GM23338 (cell line): ENCODE measurements around the gene DPT. TPM values are rescaled to one million over a fixed set of nuclear protein-coding genes. Genes with fewer than 3 reads are reported as not detected.
A peak's percentile ranks its signal among the peaks of the same experiment; 100 is the strongest.

Experiments
- ATAC-seq: fragments of 200-7000 bp; cut with Tn5 transposase; 3 replicates; pipeline ENCODE4 v1.9.1; 2020
- DNase-seq: peaks from one replicate; pipeline ENCODE4 v3.0.0-alpha.2; 2015; ENCODE audit warnings: low spot score
- H2AFZ ChIP-seq: fragments of 200-600 bp; sonication (generic); 2 replicates; pipeline ENCODE4 v1.8.0; 2016; ENCODE audit warnings: antibody characterized with exemption, mild to moderate bottlenecking, moderate library complexity
- H3F3A ChIP-seq: fragments of 200-600 bp; sonication (generic); replicated peaks from 2 replicates; pipeline ENCODE4 v1.8.0; 2017; ENCODE audit warnings: antibody characterized with exemption, mixed run types, low read depth
- H3K27ac ChIP-seq: fragments of 200-600 bp; sonication (generic); 2 replicates; pipeline ENCODE4 v1.6.1; 2016; ENCODE audit warnings: low read depth
- H3K27me3 ChIP-seq: fragments of 200-600 bp; sonication (generic); 2 replicates; pipeline ENCODE4 v1.8.0; 2016; ENCODE audit warnings: mild to moderate bottlenecking, mixed run types, moderate library complexity; ENCODE audit not compliant: insufficient read depth
- H3K36me3 ChIP-seq: fragments of 200-600 bp; sonication (generic); 2 replicates; pipeline ENCODE4 v1.8.0; 2016; ENCODE audit warnings: mild to moderate bottlenecking; ENCODE audit not compliant: insufficient read depth
- H3K4me1 ChIP-seq: fragments of 200-600 bp; sonication (generic); 2 replicates; pipeline ENCODE4 v1.8.0; 2016; ENCODE audit warnings: mild to moderate bottlenecking, moderate library complexity; ENCODE audit not compliant: insufficient read depth
- H3K4me2 ChIP-seq: fragments of 200-600 bp; sonication (generic); 2 replicates; pipeline ENCODE4 v1.7.1; 2017; ENCODE audit warnings: mixed run types
- H3K4me3 ChIP-seq: fragments of 200-600 bp; sonication (generic); 2 replicates; pipeline ENCODE4 v1.6.1; 2016; ENCODE audit warnings: mixed run types
- H3K79me2 ChIP-seq: fragments of 200-600 bp; sonication (generic); replicated peaks from 2 replicates; pipeline ENCODE4 v1.8.0; 2017; ENCODE audit warnings: mild to moderate bottlenecking; ENCODE audit not compliant: insufficient read depth
- H3K9me2 ChIP-seq: fragments of 200-600 bp; sonication (generic); 2 replicates; pipeline ENCODE4 v1.8.0; 2017; ENCODE audit not compliant: insufficient read depth
- H4K20me1 ChIP-seq: fragments of 200-600 bp; sonication (generic); replicated peaks from 2 replicates; pipeline ENCODE4 v1.8.0; 2017; ENCODE audit warnings: mild to moderate bottlenecking; ENCODE audit not compliant: insufficient read depth
- H3K27ac Mint-ChIP-seq: 2 replicates; pipeline ENCODE4 v1.8.0; 2020; ENCODE audit warnings: inconsistent platforms, mild to moderate bottlenecking, moderate library complexity, mixed read lengths
- H3K27me3 Mint-ChIP-seq: 3 replicates; pipeline ENCODE4 v1.8.0; 2022; ENCODE audit warnings: low read depth, mild to moderate bottlenecking, moderate library complexity, mixed read lengths, inconsistent platforms; ENCODE audit not compliant: insufficient read depth, poor library complexity
- H3K36me3 Mint-ChIP-seq: 3 replicates; pipeline ENCODE4 v1.8.0; 2021; ENCODE audit warnings: low read depth, mild to moderate bottlenecking, inconsistent platforms, moderate library complexity, mixed read lengths
- H3K4me1 Mint-ChIP-seq: 3 replicates; pipeline ENCODE4 v1.8.0; 2020; ENCODE audit warnings: mild to moderate bottlenecking, inconsistent platforms, mixed read lengths
- H3K4me3 Mint-ChIP-seq: 3 replicates; pipeline ENCODE4 v1.8.0; 2021; ENCODE audit warnings: moderate library complexity, mild to moderate bottlenecking, inconsistent platforms, mixed read lengths
- H3K9me3 Mint-ChIP-seq: 3 replicates; pipeline ENCODE4 v1.8.0; 2020; ENCODE audit warnings: moderate library complexity, mild to moderate bottlenecking, inconsistent platforms, mixed read lengths
- EZH2 ChIP-seq: fragments of 200-600 bp; sonication (generic); IDR thresholded peaks from one replicate; pipeline ENCODE4 v1.8.0; 2017; ENCODE audit warnings: antibody characterized with exemption, mild to moderate bottlenecking, low read depth; ENCODE audit not compliant: unreplicated experiment
- polyA plus RNA-seq: library from polyadenylated mRNA; unstranded; fragments of >200 nt; fragmentation: Nextera tagmentation; extraction: Ambion mirVana; gene quantifications from 2 replicates; pipeline ENCODE4 v1.2.1, GENCODE V29; 2016
- total RNA-seq: library from RNA; depleted of rRNA; stranded (reverse); fragments of >200 nt; shearing (Covaris generic); gene quantifications from 2 replicates; pipeline ENCODE4 v1.2.3, GENCODE V29; 2014
- TF ChIP-seq, protein P1 (sequence below): fragments of 250-450 bp; sonication (Bioruptor Pico); IDR thresholded peaks from 2 replicates; pipeline ENCODE4 v1.5.0; 2020; ENCODE audit warnings: mild to moderate bottlenecking, moderate library complexity
- TF ChIP-seq, protein P2 (sequence below), 2 experiments: fragments of 200-600 bp in 1 of 2; sonication (generic) in 1 of 2; conservative IDR thresholded peaks; 2 replicates each; pipeline versions ENCODE4 v1.5.1 to v1.6.1; 2016 to 2017; ENCODE audit warnings: antibody characterized with exemption in 2 of 2, low read depth in 2 of 2, mild to moderate bottlenecking in 2 of 2, moderate library complexity in 1 of 2
- TF ChIP-seq, protein P3 (sequence below): IDR thresholded peaks from one replicate; pipeline ENCODE4 v1.6.1; 2018; ENCODE audit warnings: antibody characterized with exemption; ENCODE audit not compliant: unreplicated experiment

The DPT gene
- total and polyA plus RNA-seq, 2 experiments from 2014 or later = not detected

DNA sequence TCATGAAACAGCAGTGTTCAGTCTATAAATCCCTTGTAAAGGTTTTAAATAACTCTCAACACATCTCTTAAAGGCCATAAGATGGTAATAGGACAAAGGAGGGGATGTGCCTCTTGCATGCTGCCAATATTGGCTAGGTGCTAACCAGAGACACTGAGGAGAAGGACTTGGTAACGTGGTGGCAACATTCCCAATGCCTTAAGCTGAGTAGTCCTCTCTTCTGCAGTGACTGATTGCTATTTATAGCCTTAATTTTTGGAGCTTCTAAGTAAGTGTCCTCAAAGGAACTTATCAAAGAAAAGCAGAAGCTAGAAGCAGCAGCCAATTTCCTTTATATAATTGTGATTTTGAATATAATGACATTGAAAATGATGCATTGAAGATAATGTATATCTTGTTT lies 63.0 kb downstream of the DPT start (continued):
- TF ChIP-seq, protein P1, sequence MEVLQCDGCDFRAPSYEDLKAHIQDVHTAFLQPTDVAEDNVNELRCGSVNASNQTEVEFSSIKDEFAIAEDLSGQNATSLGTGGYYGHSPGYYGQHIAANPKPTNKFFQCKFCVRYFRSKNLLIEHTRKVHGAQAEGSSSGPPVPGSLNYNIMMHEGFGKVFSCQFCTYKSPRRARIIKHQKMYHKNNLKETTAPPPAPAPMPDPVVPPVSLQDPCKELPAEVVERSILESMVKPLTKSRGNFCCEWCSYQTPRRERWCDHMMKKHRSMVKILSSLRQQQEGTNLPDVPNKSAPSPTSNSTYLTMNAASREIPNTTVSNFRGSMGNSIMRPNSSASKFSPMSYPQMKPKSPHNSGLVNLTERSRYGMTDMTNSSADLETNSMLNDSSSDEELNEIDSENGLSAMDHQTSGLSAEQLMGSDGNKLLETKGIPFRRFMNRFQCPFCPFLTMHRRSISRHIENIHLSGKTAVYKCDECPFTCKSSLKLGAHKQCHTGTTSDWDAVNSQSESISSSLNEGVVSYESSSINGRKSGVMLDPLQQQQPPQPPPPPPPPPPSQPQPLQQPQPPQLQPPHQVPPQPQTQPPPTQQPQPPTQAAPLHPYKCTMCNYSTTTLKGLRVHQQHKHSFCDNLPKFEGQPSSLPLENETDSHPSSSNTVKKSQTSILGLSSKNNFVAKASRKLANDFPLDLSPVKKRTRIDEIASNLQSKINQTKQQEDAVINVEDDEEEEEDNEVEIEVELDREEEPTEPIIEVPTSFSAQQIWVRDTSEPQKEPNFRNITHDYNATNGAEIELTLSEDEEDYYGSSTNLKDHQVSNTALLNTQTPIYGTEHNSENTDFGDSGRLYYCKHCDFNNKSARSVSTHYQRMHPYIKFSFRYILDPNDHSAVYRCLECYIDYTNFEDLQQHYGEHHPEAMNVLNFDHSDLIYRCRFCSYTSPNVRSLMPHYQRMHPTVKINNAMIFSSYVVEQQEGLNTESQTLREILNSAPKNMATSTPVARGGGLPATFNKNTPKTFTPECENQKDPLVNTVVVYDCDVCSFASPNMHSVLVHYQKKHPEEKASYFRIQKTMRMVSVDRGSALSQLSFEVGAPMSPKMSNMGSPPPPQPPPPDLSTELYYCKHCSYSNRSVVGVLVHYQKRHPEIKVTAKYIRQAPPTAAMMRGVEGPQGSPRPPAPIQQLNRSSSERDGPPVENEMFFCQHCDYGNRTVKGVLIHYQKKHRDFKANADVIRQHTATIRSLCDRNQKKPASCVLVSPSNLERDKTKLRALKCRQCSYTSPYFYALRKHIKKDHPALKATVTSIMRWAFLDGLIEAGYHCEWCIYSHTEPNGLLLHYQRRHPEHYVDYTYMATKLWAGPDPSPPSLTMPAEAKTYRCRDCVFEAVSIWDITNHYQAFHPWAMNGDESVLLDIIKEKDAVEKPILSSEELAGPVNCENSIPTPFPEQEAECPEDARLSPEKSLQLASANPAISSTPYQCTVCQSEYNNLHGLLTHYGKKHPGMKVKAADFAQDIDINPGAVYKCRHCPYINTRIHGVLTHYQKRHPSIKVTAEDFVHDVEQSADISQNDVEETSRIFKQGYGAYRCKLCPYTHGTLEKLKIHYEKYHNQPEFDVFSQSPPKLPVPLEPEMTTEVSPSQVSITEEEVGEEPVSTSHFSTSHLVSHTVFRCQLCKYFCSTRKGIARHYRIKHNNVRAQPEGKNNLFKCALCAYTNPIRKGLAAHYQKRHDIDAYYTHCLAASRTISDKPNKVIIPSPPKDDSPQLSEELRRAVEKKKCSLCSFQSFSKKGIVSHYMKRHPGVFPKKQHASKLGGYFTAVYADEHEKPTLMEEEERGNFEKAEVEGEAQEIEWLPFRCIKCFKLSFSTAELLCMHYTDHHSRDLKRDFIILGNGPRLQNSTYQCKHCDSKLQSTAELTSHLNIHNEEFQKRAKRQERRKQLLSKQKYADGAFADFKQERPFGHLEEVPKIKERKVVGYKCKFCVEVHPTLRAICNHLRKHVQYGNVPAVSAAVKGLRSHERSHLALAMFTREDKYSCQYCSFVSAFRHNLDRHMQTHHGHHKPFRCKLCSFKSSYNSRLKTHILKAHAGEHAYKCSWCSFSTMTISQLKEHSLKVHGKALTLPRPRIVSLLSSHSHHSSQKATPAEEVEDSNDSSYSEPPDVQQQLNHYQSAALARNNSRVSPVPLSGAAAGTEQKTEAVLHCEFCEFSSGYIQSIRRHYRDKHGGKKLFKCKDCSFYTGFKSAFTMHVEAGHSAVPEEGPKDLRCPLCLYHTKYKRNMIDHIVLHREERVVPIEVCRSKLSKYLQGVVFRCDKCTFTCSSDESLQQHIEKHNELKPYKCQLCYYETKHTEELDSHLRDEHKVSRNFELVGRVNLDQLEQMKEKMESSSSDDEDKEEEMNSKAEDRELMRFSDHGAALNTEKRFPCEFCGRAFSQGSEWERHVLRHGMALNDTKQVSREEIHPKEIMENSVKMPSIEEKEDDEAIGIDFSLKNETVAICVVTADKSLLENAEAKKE (CRISPR knock-in tag) = no peak
- TF ChIP-seq, protein P2, sequence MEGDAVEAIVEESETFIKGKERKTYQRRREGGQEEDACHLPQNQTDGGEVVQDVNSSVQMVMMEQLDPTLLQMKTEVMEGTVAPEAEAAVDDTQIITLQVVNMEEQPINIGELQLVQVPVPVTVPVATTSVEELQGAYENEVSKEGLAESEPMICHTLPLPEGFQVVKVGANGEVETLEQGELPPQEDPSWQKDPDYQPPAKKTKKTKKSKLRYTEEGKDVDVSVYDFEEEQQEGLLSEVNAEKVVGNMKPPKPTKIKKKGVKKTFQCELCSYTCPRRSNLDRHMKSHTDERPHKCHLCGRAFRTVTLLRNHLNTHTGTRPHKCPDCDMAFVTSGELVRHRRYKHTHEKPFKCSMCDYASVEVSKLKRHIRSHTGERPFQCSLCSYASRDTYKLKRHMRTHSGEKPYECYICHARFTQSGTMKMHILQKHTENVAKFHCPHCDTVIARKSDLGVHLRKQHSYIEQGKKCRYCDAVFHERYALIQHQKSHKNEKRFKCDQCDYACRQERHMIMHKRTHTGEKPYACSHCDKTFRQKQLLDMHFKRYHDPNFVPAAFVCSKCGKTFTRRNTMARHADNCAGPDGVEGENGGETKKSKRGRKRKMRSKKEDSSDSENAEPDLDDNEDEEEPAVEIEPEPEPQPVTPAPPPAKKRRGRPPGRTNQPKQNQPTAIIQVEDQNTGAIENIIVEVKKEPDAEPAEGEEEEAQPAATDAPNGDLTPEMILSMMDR (conservative IDR thresholded peaks at IDR 0.05; ENCODE audit: low read depth in 2 of 2) = no peak
- no peak for TF ChIP-seq EZH2

DNA sequence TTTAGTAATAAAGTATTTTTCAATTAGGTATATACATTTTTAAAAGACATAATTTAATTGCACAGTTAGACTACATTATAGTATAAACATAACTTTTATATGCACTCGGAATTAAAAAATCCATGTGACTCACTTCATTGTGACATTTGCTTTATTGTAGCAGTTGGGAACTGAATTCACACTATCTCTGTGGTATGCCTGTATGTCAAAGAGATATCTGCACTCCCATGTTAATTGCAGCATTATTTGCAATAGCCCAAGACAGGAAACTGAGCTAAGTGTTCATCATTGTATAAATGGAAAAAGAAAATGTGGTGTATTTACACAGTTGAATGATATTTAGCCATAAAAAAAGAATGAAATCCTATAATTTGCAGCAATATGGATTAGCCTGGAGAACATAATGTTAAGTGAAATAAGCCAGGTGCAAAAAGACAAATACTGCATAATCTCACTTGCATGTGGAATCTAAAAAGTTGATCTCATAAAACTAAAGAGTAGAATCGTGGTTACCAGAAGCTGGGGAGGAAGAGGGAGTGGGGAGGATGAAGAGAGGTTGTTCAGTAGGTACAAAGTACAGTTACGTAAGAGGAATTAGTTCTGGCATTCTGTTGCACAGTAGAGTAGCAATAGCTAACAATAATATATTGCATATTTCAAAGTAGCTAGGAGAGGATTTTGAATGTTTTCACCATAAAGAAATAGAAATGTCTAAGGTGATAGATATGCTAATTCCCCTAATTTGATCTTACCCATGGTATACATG lies 64.8 kb downstream of the DPT start:
- Histone ChIP-seq H3K4me1 (no peaks in the 10 kb centered on the region), H3K27me3 (no peaks in the 10 kb centered on the region), H3K4me3 (no peak overlapping the region), H3K4me2 (no peak overlapping the region), H3K79me2 (no peaks in the 10 kb centered on the region), H4K20me1 (no peaks in the 10 kb centered on the region), H3K27ac (no peak overlapping the region), H2AFZ (no peak overlapping the region), H3K9me2 (no peaks in the 10 kb centered on the region), H3F3A (no peaks in the 10 kb centered on the region), H3K36me3 (no peaks in the 10 kb centered on the region)
- Mint-ChIP-seq H3K36me3 (no peaks in the 10 kb centered on the region), H3K27me3 (no peaks in the 10 kb centered on the region), H3K4me3 (no peak overlapping the region), H3K27ac (peak overlapping the region; percentile 36; the same call in 1 of the 2 replicates), H3K9me3 (no peaks in the 10 kb centered on the region; the same call in 2 of the 3 replicates), H3K4me1 (no peaks in the 10 kb centered on the region)
- ATAC-seq = no peak
- no peak for DNase-seq
- TF ChIP-seq, protein P3, sequence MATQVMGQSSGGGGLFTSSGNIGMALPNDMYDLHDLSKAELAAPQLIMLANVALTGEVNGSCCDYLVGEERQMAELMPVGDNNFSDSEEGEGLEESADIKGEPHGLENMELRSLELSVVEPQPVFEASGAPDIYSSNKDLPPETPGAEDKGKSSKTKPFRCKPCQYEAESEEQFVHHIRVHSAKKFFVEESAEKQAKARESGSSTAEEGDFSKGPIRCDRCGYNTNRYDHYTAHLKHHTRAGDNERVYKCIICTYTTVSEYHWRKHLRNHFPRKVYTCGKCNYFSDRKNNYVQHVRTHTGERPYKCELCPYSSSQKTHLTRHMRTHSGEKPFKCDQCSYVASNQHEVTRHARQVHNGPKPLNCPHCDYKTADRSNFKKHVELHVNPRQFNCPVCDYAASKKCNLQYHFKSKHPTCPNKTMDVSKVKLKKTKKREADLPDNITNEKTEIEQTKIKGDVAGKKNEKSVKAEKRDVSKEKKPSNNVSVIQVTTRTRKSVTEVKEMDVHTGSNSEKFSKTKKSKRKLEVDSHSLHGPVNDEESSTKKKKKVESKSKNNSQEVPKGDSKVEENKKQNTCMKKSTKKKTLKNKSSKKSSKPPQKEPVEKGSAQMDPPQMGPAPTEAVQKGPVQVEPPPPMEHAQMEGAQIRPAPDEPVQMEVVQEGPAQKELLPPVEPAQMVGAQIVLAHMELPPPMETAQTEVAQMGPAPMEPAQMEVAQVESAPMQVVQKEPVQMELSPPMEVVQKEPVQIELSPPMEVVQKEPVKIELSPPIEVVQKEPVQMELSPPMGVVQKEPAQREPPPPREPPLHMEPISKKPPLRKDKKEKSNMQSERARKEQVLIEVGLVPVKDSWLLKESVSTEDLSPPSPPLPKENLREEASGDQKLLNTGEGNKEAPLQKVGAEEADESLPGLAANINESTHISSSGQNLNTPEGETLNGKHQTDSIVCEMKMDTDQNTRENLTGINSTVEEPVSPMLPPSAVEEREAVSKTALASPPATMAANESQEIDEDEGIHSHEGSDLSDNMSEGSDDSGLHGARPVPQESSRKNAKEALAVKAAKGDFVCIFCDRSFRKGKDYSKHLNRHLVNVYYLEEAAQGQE = no peak
